RWPE2 (cell line): ENCODE measurements around the gene GFY.

ENCODE experiments used
- ATAC-seq: fragments of 200-7000 bp; cut with Tn5 transposase; 3 replicates; pipeline ENCODE4 v1.9.1; 2021; ENCODE audit warnings: low read depth
- DNase-seq: peaks from one replicate; pipeline ENCODE4 v3.0.0-alpha.2; 2020; ENCODE audit warnings: low spot score
- H3K27ac ChIP-seq: fragments of 450-650 bp; 2 replicates; pipeline ENCODE4 v1.5.1; 2017; ENCODE audit warnings: mild to moderate bottlenecking; ENCODE audit not compliant: poor library complexity, severe bottlenecking
- H3K27me3 ChIP-seq: fragments of 250-450 bp; sonication (Bioruptor Pico); 2 replicates; pipeline ENCODE4 v1.5.1; 2021; ENCODE audit warnings: mild to moderate bottlenecking, moderate library complexity; ENCODE audit not compliant: insufficient read depth, poor library complexity, severe bottlenecking
- H3K36me3 ChIP-seq: fragments of 250-450 bp; sonication (Bioruptor Pico); 2 replicates; pipeline ENCODE4 v1.5.1; 2020; ENCODE audit warnings: low read depth, mild to moderate bottlenecking, moderate library complexity
- H3K4me1 ChIP-seq: fragments of 250-450 bp; sonication (Bioruptor Pico); 2 replicates; pipeline ENCODE4 v1.5.1; 2021; ENCODE audit warnings: mild to moderate bottlenecking, moderate library complexity; ENCODE audit not compliant: insufficient read depth, poor library complexity, severe bottlenecking
- H3K4me3 ChIP-seq: fragments of 250-450 bp; sonication (Bioruptor Pico); 2 replicates; pipeline ENCODE4 v1.5.1; 2021; ENCODE audit warnings: mild to moderate bottlenecking, moderate library complexity; ENCODE audit not compliant: severe bottlenecking
- H3K9me3 ChIP-seq: fragments of 250-450 bp; sonication (Bioruptor Pico); 2 replicates; pipeline ENCODE4 v1.5.1; 2021; ENCODE audit warnings: mild to moderate bottlenecking, moderate library complexity; ENCODE audit not compliant: severe bottlenecking
- TF ChIP-seq, protein P1 (sequence below): fragments of 450-650 bp; IDR thresholded peaks from one replicate; pipeline ENCODE4 v1.5.1; 2017; ENCODE audit warnings: mild to moderate bottlenecking, moderate library complexity; ENCODE audit not compliant: poor library complexity, severe bottlenecking

Gene GFY, protein sequence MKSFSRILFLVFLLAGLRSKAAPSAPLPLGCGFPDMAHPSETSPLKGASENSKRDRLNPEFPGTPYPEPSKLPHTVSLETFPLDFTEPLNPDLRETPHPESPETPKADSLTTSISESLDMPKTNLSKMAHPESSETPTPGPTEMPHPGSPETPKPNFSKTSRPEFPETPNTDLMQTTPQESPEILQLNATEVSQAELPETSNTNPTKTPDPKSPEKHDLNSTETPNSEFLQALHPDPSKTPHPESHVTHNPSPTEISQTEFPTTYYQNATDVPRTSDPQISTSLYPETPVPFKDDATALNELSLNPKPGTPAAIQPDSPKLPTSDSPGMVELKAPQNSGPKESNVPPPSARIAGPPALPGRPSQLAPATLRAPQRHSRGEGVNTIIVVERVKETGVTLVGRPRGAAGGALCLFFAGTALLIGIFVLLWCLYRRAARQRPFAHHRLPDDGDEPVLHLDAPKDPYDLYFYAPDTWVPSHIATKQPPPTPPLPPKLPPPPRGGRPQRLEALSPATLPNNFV

DNA sequence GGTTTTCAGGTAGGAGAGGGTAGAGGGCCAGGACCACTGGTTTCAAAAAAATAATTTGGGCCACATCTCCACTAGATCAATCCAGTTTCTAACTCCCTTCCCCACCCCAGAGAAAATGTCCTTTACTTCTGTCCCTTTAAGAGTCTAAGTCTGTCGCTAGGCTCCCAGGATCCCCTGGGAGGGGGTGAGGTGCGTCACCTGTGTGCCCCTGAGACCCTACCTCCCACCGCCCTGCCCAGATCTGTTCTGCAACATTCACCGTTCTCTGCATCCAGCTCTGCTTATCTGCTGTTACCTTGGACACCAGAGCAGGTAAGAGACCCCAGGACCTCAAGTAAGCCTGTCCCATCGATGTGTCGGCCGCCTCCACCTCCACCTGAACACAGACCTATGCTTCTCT, at the start of gene GFY:
TSS of gene GFY (plus strand) at position 211 of the 400 bp plus-strand sequence. CDS start 1,043 bp downstream, outside the sequence.
- H3K27ac ChIP-seq = no peak within 1 kb of the TSS
- no peaks in the 10 kb centered on the region for H3K4me1 ChIP-seq
- H3K4me3 ChIP-seq = no peak within 1 kb of the TSS
- H3K9me3 ChIP-seq = no peaks in the 10 kb centered on the region
- H3K27me3 ChIP-seq = peaks cover 94% of the 10 kb centered on the region
- no peak for DNase-seq
- H3K36me3 ChIP-seq = no peaks in the 10 kb centered on the region
- TF ChIP-seq, protein P1, sequence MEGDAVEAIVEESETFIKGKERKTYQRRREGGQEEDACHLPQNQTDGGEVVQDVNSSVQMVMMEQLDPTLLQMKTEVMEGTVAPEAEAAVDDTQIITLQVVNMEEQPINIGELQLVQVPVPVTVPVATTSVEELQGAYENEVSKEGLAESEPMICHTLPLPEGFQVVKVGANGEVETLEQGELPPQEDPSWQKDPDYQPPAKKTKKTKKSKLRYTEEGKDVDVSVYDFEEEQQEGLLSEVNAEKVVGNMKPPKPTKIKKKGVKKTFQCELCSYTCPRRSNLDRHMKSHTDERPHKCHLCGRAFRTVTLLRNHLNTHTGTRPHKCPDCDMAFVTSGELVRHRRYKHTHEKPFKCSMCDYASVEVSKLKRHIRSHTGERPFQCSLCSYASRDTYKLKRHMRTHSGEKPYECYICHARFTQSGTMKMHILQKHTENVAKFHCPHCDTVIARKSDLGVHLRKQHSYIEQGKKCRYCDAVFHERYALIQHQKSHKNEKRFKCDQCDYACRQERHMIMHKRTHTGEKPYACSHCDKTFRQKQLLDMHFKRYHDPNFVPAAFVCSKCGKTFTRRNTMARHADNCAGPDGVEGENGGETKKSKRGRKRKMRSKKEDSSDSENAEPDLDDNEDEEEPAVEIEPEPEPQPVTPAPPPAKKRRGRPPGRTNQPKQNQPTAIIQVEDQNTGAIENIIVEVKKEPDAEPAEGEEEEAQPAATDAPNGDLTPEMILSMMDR = no peak
- no peak for ATAC-seq

DNA sequence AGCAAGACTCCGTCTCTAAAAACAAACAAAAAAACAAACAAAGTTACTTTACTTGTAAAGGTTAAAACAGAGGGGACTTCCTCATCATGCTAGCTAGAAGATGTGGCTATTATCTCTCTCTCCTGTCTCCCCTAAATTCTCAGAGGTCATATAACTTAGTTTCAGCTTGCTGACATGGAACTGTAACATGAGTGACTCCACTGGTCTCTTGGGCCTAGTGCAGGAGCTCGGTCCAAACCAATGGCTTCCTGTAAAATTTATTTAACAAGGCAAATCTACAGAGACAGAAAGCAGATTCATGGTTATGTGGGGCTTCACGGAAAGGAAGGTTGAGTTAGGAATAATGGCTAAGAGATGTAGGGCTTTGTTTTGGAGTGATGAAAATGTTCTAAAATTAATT, 46.7 kb upstream of the GFY start:
- Histone ChIP-seq H3K27ac (no peak overlapping the region), H3K4me3 (no peak overlapping the region), H3K9me3 (peaks cover 7% of the 10 kb centered on the region), H3K27me3 (no peaks in the 10 kb centered on the region), H3K36me3 (no peaks in the 10 kb centered on the region), H3K4me1 (no peaks in the 10 kb centered on the region)
- TF ChIP-seq, protein P1 = no peak
- DNase-seq (no peak), ATAC-seq (no peak)

DNA sequence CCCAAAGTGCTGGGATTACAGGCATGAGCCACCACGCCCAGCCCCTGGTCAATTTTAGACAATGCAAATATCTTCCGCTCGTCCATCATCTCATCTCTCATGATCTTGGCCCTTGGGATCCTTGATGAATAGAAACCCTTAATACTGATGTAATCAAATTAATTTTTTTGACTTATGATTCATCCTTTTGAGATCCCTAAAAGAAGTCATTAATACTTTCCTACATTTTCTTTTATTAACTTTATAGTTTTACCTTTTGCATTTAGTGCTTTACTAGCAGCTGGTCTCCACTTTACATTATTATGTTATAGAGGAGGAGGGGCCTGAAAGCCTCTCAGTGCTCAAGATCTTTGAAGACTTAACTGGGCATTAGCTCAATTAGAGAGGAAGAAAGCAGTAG, 44.8 kb upstream of the GFY start:
- TF ChIP-seq, protein P1 = no peak
- Histone ChIP-seq H3K27me3 (no peaks in the 10 kb centered on the region), H3K27ac (no peak overlapping the region), H3K4me1 (no peaks in the 10 kb centered on the region), H3K4me3 (no peak overlapping the region), H3K9me3 (peaks cover 7% of the 10 kb centered on the region), H3K36me3 (no peaks in the 10 kb centered on the region)
- DNase-seq (no peak), ATAC-seq (no peak)

DNA sequence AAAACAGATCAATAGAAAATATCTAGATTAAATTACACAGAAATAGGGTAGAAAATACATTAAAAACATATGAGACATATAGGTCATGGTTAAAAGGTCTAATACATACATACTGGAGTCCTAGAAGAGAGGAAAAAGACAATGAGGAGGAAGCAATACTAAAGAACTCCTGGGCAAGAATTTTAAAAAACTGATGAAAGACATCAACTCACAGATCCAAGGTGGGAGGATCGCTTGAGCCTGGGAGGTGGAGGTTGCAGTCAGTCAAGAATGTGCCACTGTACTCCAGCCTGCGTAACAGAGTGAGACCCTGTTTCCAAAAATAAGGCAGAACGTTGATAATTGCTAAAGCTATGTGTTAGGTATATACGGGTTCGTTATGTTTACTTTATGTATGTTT, 42.5 kb upstream of the GFY start:
- no peak for DNase-seq
- H3K27ac ChIP-seq = no peak overlapping the region
- no peak overlapping the region for H3K4me3 ChIP-seq
- no peak for ATAC-seq
- peaks cover 7% of the 10 kb centered on the region for H3K9me3 ChIP-seq
- no peaks in the 10 kb centered on the region for H3K36me3 ChIP-seq
- no peaks in the 10 kb centered on the region for H3K27me3 ChIP-seq
- H3K4me1 ChIP-seq = no peaks in the 10 kb centered on the region
- TF ChIP-seq, protein P1 = no peak

DNA sequence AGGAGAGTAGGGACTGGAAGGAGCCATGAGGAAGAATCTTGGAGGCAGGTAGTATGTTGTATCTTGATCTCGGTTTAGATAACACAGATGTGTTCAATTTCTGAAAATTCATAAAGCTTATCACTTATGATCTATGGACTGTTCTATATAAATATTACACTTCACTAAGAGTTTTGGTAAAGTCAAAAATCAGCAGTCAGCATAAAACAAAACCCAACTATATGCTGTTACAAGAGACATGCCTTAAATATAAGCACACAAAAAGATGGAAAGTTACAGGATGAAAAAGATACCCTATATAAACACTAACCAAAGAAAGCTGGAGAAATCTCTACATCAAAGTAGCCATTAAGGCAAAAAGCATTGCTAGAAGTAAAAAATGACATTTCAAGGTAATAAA, 41.6 kb upstream of the GFY start:
- TF ChIP-seq, protein P1 = no peak
- ATAC-seq (no peak), DNase-seq (no peak)
- Histone ChIP-seq H3K27ac (no peak overlapping the region), H3K27me3 (no peaks in the 10 kb centered on the region), H3K9me3 (peaks cover 7% of the 10 kb centered on the region), H3K36me3 (no peaks in the 10 kb centered on the region), H3K4me3 (no peak overlapping the region), H3K4me1 (no peaks in the 10 kb centered on the region)
